VCaP (cell line): Measurements from ENCODE around the gene LENG1.
A peak's percentile ranks its signal among the peaks of the same experiment; 100 is the strongest.
"Not testable (repeated sequence)": the region's sequence is repeated elsewhere in the genome, so short reads cannot be mapped to it uniquely, and the experiment has no call there.

Experiments
- H3K27ac ChIP-seq: fragments of 450-650 bp; 2 replicates; pipeline ENCODE4 v1.5.1; 2017
- TF ChIP-seq, protein P1 (sequence below): fragments of 450-650 bp; conservative IDR thresholded peaks from 2 replicates; pipeline ENCODE4 v1.5.1; 2017; ENCODE audit warnings: mild to moderate bottlenecking, moderate library complexity

LENG1 gene

GRCh38 chr19:54188215-54188871 is 28.8 kb upstream of the LENG1 start:
- peak overlapping the region; percentile 97 for H3K27ac ChIP-seq
- TF ChIP-seq, protein P1, sequence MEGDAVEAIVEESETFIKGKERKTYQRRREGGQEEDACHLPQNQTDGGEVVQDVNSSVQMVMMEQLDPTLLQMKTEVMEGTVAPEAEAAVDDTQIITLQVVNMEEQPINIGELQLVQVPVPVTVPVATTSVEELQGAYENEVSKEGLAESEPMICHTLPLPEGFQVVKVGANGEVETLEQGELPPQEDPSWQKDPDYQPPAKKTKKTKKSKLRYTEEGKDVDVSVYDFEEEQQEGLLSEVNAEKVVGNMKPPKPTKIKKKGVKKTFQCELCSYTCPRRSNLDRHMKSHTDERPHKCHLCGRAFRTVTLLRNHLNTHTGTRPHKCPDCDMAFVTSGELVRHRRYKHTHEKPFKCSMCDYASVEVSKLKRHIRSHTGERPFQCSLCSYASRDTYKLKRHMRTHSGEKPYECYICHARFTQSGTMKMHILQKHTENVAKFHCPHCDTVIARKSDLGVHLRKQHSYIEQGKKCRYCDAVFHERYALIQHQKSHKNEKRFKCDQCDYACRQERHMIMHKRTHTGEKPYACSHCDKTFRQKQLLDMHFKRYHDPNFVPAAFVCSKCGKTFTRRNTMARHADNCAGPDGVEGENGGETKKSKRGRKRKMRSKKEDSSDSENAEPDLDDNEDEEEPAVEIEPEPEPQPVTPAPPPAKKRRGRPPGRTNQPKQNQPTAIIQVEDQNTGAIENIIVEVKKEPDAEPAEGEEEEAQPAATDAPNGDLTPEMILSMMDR: no peak

GRCh38 chr19:54186934-54187381 is 27.4 kb upstream of the LENG1 start:
- peak overlapping the region; percentile 97; the same call in 1 of the 2 replicates for H3K27ac ChIP-seq
- TF ChIP-seq, protein P1: no peak

GRCh38 chr19:54186351-54186750 is 26.8 kb upstream of the LENG1 start:
- TF ChIP-seq, protein P1: no peak
- H3K27ac ChIP-seq: peak overlapping the region; percentile 97; the same call in 1 of the 2 replicates

DNA sequence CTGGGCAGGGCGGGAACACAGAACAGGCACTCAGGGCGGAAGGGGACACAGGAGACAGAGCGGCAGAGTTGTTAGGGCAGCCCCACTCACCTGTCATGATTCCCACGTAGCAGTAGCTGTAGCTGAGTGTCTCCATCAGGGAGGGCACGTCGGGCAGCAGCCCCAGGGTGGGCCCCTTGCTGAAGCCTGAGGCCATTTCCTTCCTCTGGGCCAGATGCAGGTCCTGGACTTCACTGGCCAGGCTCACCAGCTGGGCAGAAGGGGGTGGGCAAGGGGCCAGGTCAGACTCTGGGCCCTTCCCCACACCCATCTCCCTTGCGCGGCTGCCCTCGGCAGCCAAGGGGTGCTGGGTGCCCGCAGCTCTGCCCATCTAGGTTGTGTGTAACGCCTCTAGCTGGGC is 23.9 kb upstream of the LENG1 start:
- no peak overlapping the region; the same call in 1 of the 2 replicates for H3K27ac ChIP-seq
- TF ChIP-seq, protein P1: no peak

DNA sequence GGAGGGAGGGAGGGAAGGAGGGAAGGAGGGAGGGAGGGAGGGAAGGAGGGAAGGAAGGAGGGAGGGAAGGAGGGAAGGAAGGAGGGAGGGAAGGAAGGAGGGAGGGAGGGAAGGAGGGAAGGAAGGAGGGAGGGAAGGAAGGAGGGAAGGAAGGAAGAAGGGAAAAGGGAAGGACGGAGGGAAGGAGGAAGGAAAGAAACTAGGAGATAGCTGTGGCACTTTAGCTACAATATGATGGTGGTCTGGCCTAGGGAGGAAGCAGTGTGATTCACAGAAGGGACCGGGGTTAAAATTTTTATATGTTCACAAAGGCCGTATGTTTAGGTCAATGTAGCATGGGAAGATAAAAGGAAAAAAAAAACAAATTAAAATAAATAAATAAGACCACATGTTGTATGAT is 22.4 kb upstream of the LENG1 start:
- not testable (repeated sequence) for H3K27ac ChIP-seq

- H3K27ac ChIP-seq: peak overlapping the region; percentile 9; the same call in 1 of the 2 replicates
- TF ChIP-seq, protein P1: no peak
Observed at GRCh38 chr19:54180691-54181091, 21.2 kb upstream of the LENG1 start.

DNA sequence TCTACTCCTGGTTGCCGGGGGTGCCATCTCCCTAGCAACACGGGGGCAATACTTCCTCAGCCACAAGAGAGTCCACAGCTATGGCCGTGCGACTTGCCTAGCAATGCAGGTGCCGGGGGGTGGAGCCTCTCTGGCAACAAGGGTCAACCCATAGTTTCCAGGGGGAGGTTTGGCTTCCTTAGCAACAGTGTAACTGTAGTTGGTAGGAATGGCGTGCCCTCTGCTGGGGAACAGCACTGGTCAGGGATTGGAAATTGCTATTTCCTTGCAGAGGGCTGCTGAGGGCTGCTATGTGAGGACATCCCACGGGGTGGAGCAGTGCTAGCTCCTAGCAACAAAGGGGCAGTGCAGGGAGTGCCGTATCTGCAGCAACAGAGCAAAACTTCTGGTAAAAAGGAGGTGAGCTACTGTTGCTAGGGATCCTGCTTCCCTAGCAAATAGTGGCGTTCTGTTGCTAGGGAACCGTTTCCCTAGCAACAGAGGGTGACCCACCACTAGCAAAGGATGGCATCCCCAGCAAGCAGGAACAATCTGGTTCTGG is 20.5 kb upstream of the LENG1 start:
- TF ChIP-seq, protein P1: peak; percentile 66
- peak overlapping the region; percentile 9; the same call in 1 of the 2 replicates for H3K27ac ChIP-seq

DNA sequence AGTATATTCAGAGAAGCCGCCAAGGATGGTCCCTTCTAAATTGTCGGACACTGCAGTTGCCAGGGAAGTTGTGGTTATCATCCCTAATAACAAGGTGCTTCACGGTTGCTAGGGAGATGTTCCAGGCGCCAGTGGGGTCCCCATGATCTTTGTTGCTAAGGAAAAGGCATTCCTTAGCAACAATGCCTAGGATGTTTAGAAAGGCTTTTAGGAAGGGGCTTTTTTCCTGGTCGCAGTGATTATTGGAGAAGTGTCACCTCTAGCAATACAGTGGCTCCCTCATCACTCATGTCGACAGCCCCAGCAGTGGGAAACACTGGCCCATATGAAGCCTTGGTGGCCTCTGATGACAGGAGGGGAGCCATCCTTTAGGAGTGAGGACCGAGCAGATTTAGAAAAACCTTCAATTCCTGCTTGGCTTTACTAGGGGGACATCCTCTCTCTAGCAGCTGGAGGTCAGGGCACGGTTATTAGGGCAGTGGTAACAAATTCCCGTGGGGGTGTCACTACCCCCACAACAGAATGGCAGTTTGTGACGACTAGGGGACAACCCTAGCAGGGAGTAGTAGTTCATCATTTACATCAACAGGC is 19.8 kb upstream of the LENG1 start:
- peak overlapping the region; percentile 9; the same call in 1 of the 2 replicates for H3K27ac ChIP-seq

More for the DNA sequence above, 19.8 kb upstream of the LENG1 start:
- TF ChIP-seq, protein P1: no peak
